SK-N-SH (cell line): ENCODE measurements around the gene PPP4R2. TPM values are rescaled to one million over a fixed set of nuclear protein-coding genes. Genes with fewer than 3 reads are reported as not detected.
A peak's percentile ranks its signal among the peaks of the same experiment; 100 is the strongest.

Experiments used
- CTCF ChIA-PET: fragments of 300-600, 350-600 bp; formaldehyde crosslinking; extraction: SDS; loops from one replicate; lab custom pipeline; 2021; lab: Yijun Ruan, JAX
- POLR2A ChIA-PET: fragments of 350-600 bp; sonication (Branson Sonifier 250); formaldehyde crosslinking; extraction: SDS; loops from one replicate; lab custom pipeline; 2020; ENCODE audit warnings: antibody characterized with exemption, inconsistent platforms; lab: Yijun Ruan, JAX
- DNase-seq: peaks from one replicate; pipeline ENCODE4 v3.0.0; 2012
- H2AFZ ChIP-seq: fragments of 200-600 bp; sonication (generic); 2 replicates; pipeline ENCODE4 v1.8.1; 2016; ENCODE audit warnings: antibody characterized with exemption, mild to moderate bottlenecking, low read depth
- H3F3A ChIP-seq: fragments of 200-600 bp; sonication (generic); replicated peaks from 2 replicates; pipeline ENCODE3; 2016; ENCODE audit warnings: antibody characterized with exemption, mild to moderate bottlenecking; ENCODE audit not compliant: insufficient read depth
- H3K27ac ChIP-seq, 2 experiments: fragments of 200-500 bp in 1 of 2; fragments of 200-600 bp in 1 of 2; sonication (Bioruptor generic) in 1 of 2; sonication (generic), shearing (Covaris generic) in 1 of 2; 2 replicates each; pipeline versions ENCODE4 v1.5.1 to v1.6.1; 2014 to 2016; ENCODE audit warnings: low read depth in 2 of 2, inconsistent platforms in 1 of 2, low read length in 1 of 2, mild to moderate bottlenecking in 1 of 2, mixed read lengths in 1 of 2
- H3K27me3 ChIP-seq: fragments of 200-600 bp; sonication (generic), shearing (Covaris generic); 2 replicates; pipeline ENCODE4 v1.6.1; 2016; ENCODE audit warnings: mixed run types; ENCODE audit not compliant: insufficient read depth
- H3K36me3 ChIP-seq, 2 experiments: fragments of 200-500 bp in 1 of 2; fragments of 200-600 bp in 1 of 2; sonication (Bioruptor generic) in 1 of 2; sonication (generic) in 1 of 2; replicated peaks in 1 of 2; 2 replicates each; pipeline versions ENCODE3 to v1.5.1; 2014 to 2016; ENCODE audit warnings: low read length in 1 of 2, mild to moderate bottlenecking in 1 of 2; ENCODE audit not compliant: insufficient read depth in 2 of 2, control insufficient read depth in 1 of 2
- H3K4me1 ChIP-seq, 2 experiments: fragments of 200-500 bp in 1 of 2; fragments of 200-600 bp in 1 of 2; sonication (Bioruptor generic) in 1 of 2; sonication (generic), shearing (Covaris generic) in 1 of 2; 2 replicates each; pipeline versions ENCODE4 v1.5.1 to v1.6.1; 2014 to 2016; ENCODE audit warnings: low read depth in 1 of 2, low read length in 1 of 2, mixed run types in 1 of 2; ENCODE audit not compliant: insufficient read depth in 2 of 2, control insufficient read depth in 1 of 2
- H3K4me2 ChIP-seq: fragments of 200-600 bp; sonication (generic), shearing (Covaris generic); 2 replicates; pipeline ENCODE4 v1.6.1; 2017; ENCODE audit warnings: mixed run types
- H3K4me3 ChIP-seq, 2 experiments: fragments of 200-500 bp in 1 of 2; fragments of 200-600 bp in 1 of 2; sonication (Bioruptor generic) in 1 of 2; sonication (generic), shearing (Covaris generic) in 1 of 2; 2 replicates each; pipeline versions ENCODE4 v1.5.1 to v1.8.1; 2014 to 2016; ENCODE audit warnings: low read depth in 2 of 2, inconsistent platforms in 1 of 2, low read length in 1 of 2, mild to moderate bottlenecking in 1 of 2, mixed read lengths in 1 of 2, moderate library complexity in 1 of 2
- H3K79me2 ChIP-seq: fragments of 200-600 bp; sonication (generic); 2 replicates; pipeline ENCODE4 v1.8.1; 2017; ENCODE audit warnings: mild to moderate bottlenecking; ENCODE audit not compliant: insufficient read depth
- H3K9ac ChIP-seq: fragments of 200-600 bp; sonication (generic); 2 replicates; pipeline ENCODE4 v1.6.1; 2017; ENCODE audit warnings: mixed run types
- H3K9me2 ChIP-seq: fragments of 200-600 bp; sonication (generic); 2 replicates; pipeline ENCODE4 v1.6.1; 2017; ENCODE audit warnings: mixed run types
- H3K9me3 ChIP-seq: fragments of 200-600 bp; sonication (generic); 2 replicates; pipeline ENCODE4 v1.6.1; 2017; ENCODE audit warnings: mixed run types, mild to moderate bottlenecking, moderate library complexity
- H4K20me1 ChIP-seq: fragments of 200-600 bp; sonication (generic); 2 replicates; pipeline ENCODE4 v1.6.1; 2017; ENCODE audit warnings: mild to moderate bottlenecking, mixed run types; ENCODE audit not compliant: insufficient read depth
- CHD2 ChIP-seq: fragments of 150-350 bp; IDR thresholded peaks from 2 replicates; pipeline ENCODE4 v1.6.1; 2018; ENCODE audit warnings: low read length; ENCODE audit not compliant: partially characterized antibody
- ELF1 ChIP-seq: IDR thresholded peaks from 2 replicates; pipeline ENCODE4 v1.4.0; 2012
- EP300 ChIP-seq, 2 experiments: IDR thresholded peaks; 2 replicates each; pipeline versions ENCODE4 v1.4.0 to v1.6.1; 2012; ENCODE audit warnings: borderline replicate concordance in 1 of 2, low read depth in 1 of 2, low read length in 1 of 2
- EZH2phosphoT487 ChIP-seq: fragments of 200-600 bp; sonication (generic); IDR thresholded peaks from 2 replicates; pipeline ENCODE4 v1.6.1; 2017; ENCODE audit warnings: low read depth, mixed run types, mild to moderate bottlenecking, antibody characterized with exemption, moderate library complexity, borderline replicate concordance
- FOSL2 ChIP-seq: IDR thresholded peaks from 2 replicates; pipeline ENCODE4 v1.4.0; 2012; ENCODE audit warnings: low read depth, mild to moderate bottlenecking, moderate library complexity, borderline replicate concordance
- FOXJ3 ChIP-seq: sonication (generic); formaldehyde crosslinking; IDR thresholded peaks from 2 replicates; pipeline ENCODE4 v1.5.1; 2020; ENCODE audit warnings: mild to moderate bottlenecking, missing genetic modification reagents
- FOXM1 ChIP-seq: IDR thresholded peaks from 2 replicates; pipeline ENCODE4 v1.4.0; 2012; ENCODE audit warnings: low read depth, mild to moderate bottlenecking
- GABPA ChIP-seq: IDR thresholded peaks from 2 replicates; pipeline ENCODE4 v1.4.0; 2012; ENCODE audit warnings: low read depth, mild to moderate bottlenecking
- JUND ChIP-seq: IDR thresholded peaks from 2 replicates; pipeline ENCODE4 v1.4.0; 2012
- MEF2A ChIP-seq: IDR thresholded peaks from 2 replicates; pipeline ENCODE4 v1.4.0; 2012; ENCODE audit warnings: low read depth, borderline replicate concordance
- MXI1 ChIP-seq: IDR thresholded peaks from 2 replicates; pipeline ENCODE4 v1.6.1; 2012; ENCODE audit warnings: mild to moderate bottlenecking, low read depth, low read length, improper control_type of control experiment
- NFIC ChIP-seq: IDR thresholded peaks from 2 replicates; pipeline ENCODE4 v1.4.0; 2012; ENCODE audit warnings: borderline replicate concordance
- NRF1 ChIP-seq: IDR thresholded peaks from 2 replicates; pipeline ENCODE4 v1.6.1; 2012; ENCODE audit warnings: low read depth, mild to moderate bottlenecking, low read length
- POLR2AphosphoS5 ChIP-seq: IDR thresholded peaks from 2 replicates; pipeline ENCODE4 v1.6.1; 2012; ENCODE audit warnings: low read depth, low read length
- RAD21 ChIP-seq: IDR thresholded peaks from 2 replicates; pipeline ENCODE4 v1.6.1; 2012; ENCODE audit warnings: mild to moderate bottlenecking, low read length
- SMC3 ChIP-seq: IDR thresholded peaks from 2 replicates; pipeline ENCODE4 v1.6.1; 2012; ENCODE audit warnings: low read depth, low read length, improper control_type of control experiment
- WGBS: methylation state at CpG from one replicate; pipeline ENCODE4 v1.1.6; 2017; ENCODE audit warnings: low lambda C conversion rate; 5-methylcytosine and 5-hydroxymethylcytosine counted together
- polyA plus RNA-seq, 3 experiments: library from polyadenylated mRNA; depleted of rRNA; stranded (reverse); fragments of >200 nt; gene quantifications; 2 replicates each; pipeline ENCODE4 v1.2.3, GENCODE V29; 2012
- TF ChIP-seq, protein P1 (sequence below): IDR thresholded peaks from 2 replicates; pipeline ENCODE4 v1.4.0; 2012; ENCODE audit warnings: low read depth, borderline replicate concordance
- TF ChIP-seq, protein P2 (sequence below): fragments of 200-600 bp; sonication (generic); IDR thresholded peaks from 2 replicates; pipeline ENCODE4 v1.6.1; 2017; ENCODE audit warnings: antibody characterized with exemption, mild to moderate bottlenecking, moderate library complexity
- TF ChIP-seq, protein P3 (sequence below): IDR thresholded peaks from 2 replicates; pipeline ENCODE4 v1.4.0; 2012; ENCODE audit warnings: low read depth, borderline replicate concordance
- TF ChIP-seq, protein P4 (sequence below): IDR thresholded peaks from 2 replicates; pipeline ENCODE4; 2012

PPP4R2 gene
- polyA plus RNA-seq, 1 of the 3 experiments (the other 2 are of a cell fraction) = 8.9 TPM

DNA sequence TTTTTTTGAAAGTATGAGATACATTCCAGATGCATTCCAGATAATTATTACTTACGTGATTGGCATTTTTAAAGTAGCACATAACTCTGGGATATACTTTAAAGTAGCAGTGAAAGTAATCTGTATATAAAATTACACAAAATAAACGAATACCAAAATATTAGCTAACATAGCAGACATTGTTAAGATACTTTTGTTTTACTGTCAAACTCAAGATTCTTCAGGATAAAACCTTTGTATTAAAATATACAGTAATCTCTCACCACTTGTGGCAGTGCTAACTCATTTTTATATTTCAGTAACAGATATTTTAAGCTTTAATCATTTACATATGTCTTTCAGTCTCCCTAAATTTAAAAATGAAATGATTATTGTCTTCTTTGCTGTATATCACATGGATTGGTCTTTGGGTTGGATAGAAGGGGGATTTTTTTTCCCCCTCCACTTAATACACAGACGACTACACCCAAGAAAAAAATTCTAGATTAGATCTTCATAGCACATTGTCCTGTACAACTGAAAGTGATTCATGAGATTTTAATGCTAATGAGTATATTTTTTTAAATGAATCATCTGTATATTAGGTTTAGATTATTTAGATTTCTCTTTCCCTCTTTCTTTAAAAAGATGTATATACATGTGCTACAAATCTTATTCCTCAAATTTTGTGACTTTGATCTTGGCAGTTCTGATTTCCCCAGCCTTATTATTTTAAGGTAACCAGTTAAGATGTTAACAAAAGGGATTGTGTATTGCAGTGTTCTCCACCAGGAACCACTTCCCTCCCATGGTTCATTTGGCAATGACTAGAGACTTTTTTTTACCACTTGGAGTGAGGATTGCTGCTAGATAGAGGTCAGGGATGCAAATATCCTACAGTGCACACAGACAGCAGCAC lies 40.3 kb downstream of the PPP4R2 start (continued):
- TF ChIP-seq, protein P1, sequence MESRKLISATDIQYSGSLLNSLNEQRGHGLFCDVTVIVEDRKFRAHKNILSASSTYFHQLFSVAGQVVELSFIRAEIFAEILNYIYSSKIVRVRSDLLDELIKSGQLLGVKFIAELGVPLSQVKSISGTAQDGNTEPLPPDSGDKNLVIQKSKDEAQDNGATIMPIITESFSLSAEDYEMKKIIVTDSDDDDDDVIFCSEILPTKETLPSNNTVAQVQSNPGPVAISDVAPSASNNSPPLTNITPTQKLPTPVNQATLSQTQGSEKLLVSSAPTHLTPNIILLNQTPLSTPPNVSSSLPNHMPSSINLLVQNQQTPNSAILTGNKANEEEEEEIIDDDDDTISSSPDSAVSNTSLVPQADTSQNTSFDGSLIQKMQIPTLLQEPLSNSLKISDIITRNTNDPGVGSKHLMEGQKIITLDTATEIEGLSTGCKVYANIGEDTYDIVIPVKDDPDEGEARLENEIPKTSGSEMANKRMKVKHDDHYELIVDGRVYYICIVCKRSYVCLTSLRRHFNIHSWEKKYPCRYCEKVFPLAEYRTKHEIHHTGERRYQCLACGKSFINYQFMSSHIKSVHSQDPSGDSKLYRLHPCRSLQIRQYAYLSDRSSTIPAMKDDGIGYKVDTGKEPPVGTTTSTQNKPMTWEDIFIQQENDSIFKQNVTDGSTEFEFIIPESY = no peak
- no peak for TF ChIP-seq MEF2A
- TF ChIP-seq POLR2AphosphoS5 = no peak
- TF ChIP-seq NFIC = no peak
- TF ChIP-seq FOSL2 = peak; percentile 31; the same call in 1 of the 2 replicates
- TF ChIP-seq, all 33 proteins: peak for 2

DNA sequence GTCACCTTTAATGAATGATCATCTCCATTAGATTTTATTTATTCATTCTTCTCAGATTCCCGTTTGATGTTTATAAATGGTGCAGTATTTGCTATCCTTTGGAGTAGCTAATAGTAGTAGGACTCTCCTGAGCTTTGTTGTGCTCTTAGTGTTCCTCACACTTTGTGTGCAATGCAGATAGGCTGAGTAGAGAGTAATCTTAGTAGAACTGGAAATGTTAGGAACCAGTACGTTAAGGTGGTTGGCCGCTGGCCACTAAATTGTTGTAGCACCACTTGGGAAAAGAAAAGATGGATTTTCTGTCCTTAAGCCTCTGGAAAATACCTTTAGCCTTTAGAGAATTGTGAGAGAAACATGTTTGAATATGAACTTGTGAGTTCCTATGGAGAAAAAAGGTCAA lies 44.9 kb downstream of the PPP4R2 start:
- CTCF ChIA-PET = interaction anchor here (1.0 to 1.1 kb wide), 2 partner anchors 15 to 21 kb away, joined by 3 read pairs; no protein-coding TSS in a partner anchor
- no peak for DNase-seq

More for the DNA sequence above, 44.9 kb downstream of the PPP4R2 start:
- Histone ChIP-seq H3K9ac (no peak overlapping the region), H3K27ac (peak overlapping the region in 1 of 2 experiments; percentile 9; a peak in 1 of 4 replicates), H3K9me3 (no peaks in the 10 kb centered on the region), H3K79me2 (peaks cover 94% of the 10 kb centered on the region), H3K36me3 (peaks cover 0 to 6% of the 10 kb centered on the region in 2 experiments), H3K4me2 (no peak overlapping the region), H3K4me1 (peaks cover 2 to 15% of the 10 kb centered on the region in 2 experiments; a peak in 3 of 4 replicates), H3K27me3 (no peaks in the 10 kb centered on the region)
- 87% methylated on average over 3 of the region's 3 CpGs for WGBS
- TF ChIP-seq FOXM1 (no peak), EZH2phosphoT487 (no peak), JUND (no peak), NRF1 (no peak), SMC3 (no peak), MXI1 (no peak), RAD21 (no peak), GABPA (no peak), CHD2 (no peak), EP300 (IDR thresholded peaks at IDR 0.05; ENCODE audit: borderline replicate concordance in 1 of 2, low read depth in 1 of 2, low read length in 1 of 2) (no peak), POLR2AphosphoS5 (no peak), FOXJ3 (no peak), NFIC (no peak), ELF1 (no peak)
- TF ChIP-seq, protein P2, sequence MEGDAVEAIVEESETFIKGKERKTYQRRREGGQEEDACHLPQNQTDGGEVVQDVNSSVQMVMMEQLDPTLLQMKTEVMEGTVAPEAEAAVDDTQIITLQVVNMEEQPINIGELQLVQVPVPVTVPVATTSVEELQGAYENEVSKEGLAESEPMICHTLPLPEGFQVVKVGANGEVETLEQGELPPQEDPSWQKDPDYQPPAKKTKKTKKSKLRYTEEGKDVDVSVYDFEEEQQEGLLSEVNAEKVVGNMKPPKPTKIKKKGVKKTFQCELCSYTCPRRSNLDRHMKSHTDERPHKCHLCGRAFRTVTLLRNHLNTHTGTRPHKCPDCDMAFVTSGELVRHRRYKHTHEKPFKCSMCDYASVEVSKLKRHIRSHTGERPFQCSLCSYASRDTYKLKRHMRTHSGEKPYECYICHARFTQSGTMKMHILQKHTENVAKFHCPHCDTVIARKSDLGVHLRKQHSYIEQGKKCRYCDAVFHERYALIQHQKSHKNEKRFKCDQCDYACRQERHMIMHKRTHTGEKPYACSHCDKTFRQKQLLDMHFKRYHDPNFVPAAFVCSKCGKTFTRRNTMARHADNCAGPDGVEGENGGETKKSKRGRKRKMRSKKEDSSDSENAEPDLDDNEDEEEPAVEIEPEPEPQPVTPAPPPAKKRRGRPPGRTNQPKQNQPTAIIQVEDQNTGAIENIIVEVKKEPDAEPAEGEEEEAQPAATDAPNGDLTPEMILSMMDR = no peak
- TF ChIP-seq, protein P1 = no peak
- TF ChIP-seq, protein P3, sequence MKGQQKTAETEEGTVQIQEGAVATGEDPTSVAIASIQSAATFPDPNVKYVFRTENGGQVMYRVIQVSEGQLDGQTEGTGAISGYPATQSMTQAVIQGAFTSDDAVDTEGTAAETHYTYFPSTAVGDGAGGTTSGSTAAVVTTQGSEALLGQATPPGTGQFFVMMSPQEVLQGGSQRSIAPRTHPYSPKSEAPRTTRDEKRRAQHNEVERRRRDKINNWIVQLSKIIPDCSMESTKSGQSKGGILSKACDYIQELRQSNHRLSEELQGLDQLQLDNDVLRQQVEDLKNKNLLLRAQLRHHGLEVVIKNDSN = no peak
- TF ChIP-seq, protein P4, sequence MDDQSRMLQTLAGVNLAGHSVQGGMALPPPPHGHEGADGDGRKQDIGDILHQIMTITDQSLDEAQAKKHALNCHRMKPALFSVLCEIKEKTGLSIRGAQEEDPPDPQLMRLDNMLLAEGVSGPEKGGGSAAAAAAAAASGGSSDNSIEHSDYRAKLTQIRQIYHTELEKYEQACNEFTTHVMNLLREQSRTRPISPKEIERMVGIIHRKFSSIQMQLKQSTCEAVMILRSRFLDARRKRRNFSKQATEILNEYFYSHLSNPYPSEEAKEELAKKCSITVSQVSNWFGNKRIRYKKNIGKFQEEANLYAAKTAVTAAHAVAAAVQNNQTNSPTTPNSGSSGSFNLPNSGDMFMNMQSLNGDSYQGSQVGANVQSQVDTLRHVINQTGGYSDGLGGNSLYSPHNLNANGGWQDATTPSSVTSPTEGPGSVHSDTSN = no peak
- TF ChIP-seq, all 33 proteins: peak for 0
- H3K4me3 ChIP-seq = no peak overlapping the region
- H3K9me2 ChIP-seq = no peaks in the 10 kb centered on the region
- POLR2A ChIA-PET = no interaction called here
- H4K20me1 ChIP-seq = peaks cover 100% of the 10 kb centered on the region
- no peak overlapping the region for H2AFZ ChIP-seq
- H3F3A ChIP-seq = peaks cover 24% of the 10 kb centered on the region
